Mesodermal cell (in vitro differentiated cells): ENCODE data around the gene TLCD1.

ENCODE experiments used
- H3K27ac ChIP-seq: 2 replicates; pipeline ENCODE4 v1.7.0; 2013; ENCODE audit warnings: mild to moderate bottlenecking, low read depth, low read length, moderate library complexity; ENCODE audit not compliant: severe bottlenecking
- H3K36me3 ChIP-seq: 2 replicates; pipeline ENCODE4 v1.7.1; 2013; ENCODE audit warnings: mild to moderate bottlenecking, low read length, moderate library complexity; ENCODE audit not compliant: control insufficient read depth, insufficient read depth
- H3K4me1 ChIP-seq: one replicate; pipeline ENCODE4 v1.7.1; 2013; ENCODE audit warnings: mild to moderate bottlenecking, low read length; ENCODE audit not compliant: insufficient read depth, control insufficient read depth, poor library complexity, severe bottlenecking
- H3K4me3 ChIP-seq: 2 replicates; pipeline ENCODE4 v1.7.0; 2013; ENCODE audit warnings: low read length, control low read depth, mild to moderate bottlenecking; ENCODE audit not compliant: insufficient read depth, poor library complexity, severe bottlenecking; ENCODE audit errors: extremely low read depth
- H3K9me3 ChIP-seq: 2 replicates; pipeline ENCODE4 v1.7.1; 2013; ENCODE audit warnings: mild to moderate bottlenecking, low read length, moderate library complexity; ENCODE audit not compliant: control insufficient read depth
- WGBS, 2 experiments: methylation state at CpG; one replicate each; pipeline ENCODE4 v1.1.5; 2013; ENCODE audit warnings: missing lambda C conversion rate in 2 of 2; ENCODE audit not compliant: insufficient coverage in 2 of 2; 5-methylcytosine and 5-hydroxymethylcytosine counted together

The TLCD1 gene

GRCh38 chr17:28707339-28707720 is 18.7 kb downstream of the TLCD1 start:
- WGBS, 2 experiments, result 100% methylated on average over 1 of the region's 2 CpGs
- no peaks in the 10 kb centered on the region for H3K4me1 ChIP-seq
- H3K36me3 ChIP-seq, result peaks cover 39% of the 10 kb centered on the region
- no peak overlapping the region for H3K27ac ChIP-seq
- H3K4me3 ChIP-seq, result no peak overlapping the region
- H3K9me3 ChIP-seq, result no peaks in the 10 kb centered on the region

GRCh38 chr17:28706471-28707338 is 19.3 kb downstream of the TLCD1 start:
- H3K4me3 ChIP-seq, result no peak overlapping the region
- no peak overlapping the region for H3K27ac ChIP-seq
- H3K4me1 ChIP-seq, result no peaks in the 10 kb centered on the region
- no peaks in the 10 kb centered on the region for H3K9me3 ChIP-seq
- peaks cover 46% of the 10 kb centered on the region for H3K36me3 ChIP-seq
- 29 to 83% methylated on average over 1 to 2 of the region's 7 CpGs for WGBS, 2 experiments

GRCh38 chr17:28705728-28706334 is 20.2 kb downstream of the TLCD1 start:
- Histone ChIP-seq H3K4me3 (no peak overlapping the region), H3K4me1 (no peaks in the 10 kb centered on the region), H3K36me3 (peaks cover 54% of the 10 kb centered on the region), H3K27ac (peak overlapping the region; percentile 16), H3K9me3 (no peaks in the 10 kb centered on the region)
- 88 to 92% methylated on average over 3 to 8 of the region's 10 CpGs for WGBS, 2 experiments

- WGBS, 2 experiments, result 80 to 87% methylated on average over 4 to 5 of the region's 5 CpGs
- Histone ChIP-seq H3K27ac (peak overlapping the region; percentile 16), H3K9me3 (no peaks in the 10 kb centered on the region), H3K4me1 (no peaks in the 10 kb centered on the region), H3K36me3 (peaks cover 61% of the 10 kb centered on the region), H3K4me3 (no peak overlapping the region)
These were observed 20.9 kb downstream of the TLCD1 start for GRCh38 chr17:28705074-28705659.

GRCh38 chr17:28704219-28704858 is 21.7 kb downstream of the TLCD1 start:
- H3K4me1 ChIP-seq, result no peaks in the 10 kb centered on the region
- H3K36me3 ChIP-seq, result peaks cover 63% of the 10 kb centered on the region
- WGBS, 2 experiments, result 92 to 94% methylated on average over 12 to 13 of the region's 14 CpGs
- no peak overlapping the region for H3K4me3 ChIP-seq
- H3K9me3 ChIP-seq, result no peaks in the 10 kb centered on the region
- no peak overlapping the region for H3K27ac ChIP-seq

- 94 to 98% methylated on average over 11 to 15 of the region's 16 CpGs for WGBS, 2 experiments
- Histone ChIP-seq H3K4me3 (no peak overlapping the region), H3K36me3 (peaks cover 66% of the 10 kb centered on the region), H3K4me1 (no peaks in the 10 kb centered on the region), H3K27ac (no peak overlapping the region), H3K9me3 (no peaks in the 10 kb centered on the region)
These were observed 22.3 kb downstream of the TLCD1 start for GRCh38 chr17:28703552-28704218.

GRCh38 chr17:28702752-28703150 is 23.3 kb downstream of the TLCD1 start:
- Histone ChIP-seq H3K27ac (no peak overlapping the region), H3K9me3 (no peaks in the 10 kb centered on the region), H3K4me3 (no peak overlapping the region), H3K36me3 (peaks cover 75% of the 10 kb centered on the region), H3K4me1 (no peaks in the 10 kb centered on the region)
- 58 to 66% methylated on average over 2 of the region's 3 CpGs for WGBS, 2 experiments

- Histone ChIP-seq H3K4me1 (no peaks in the 10 kb centered on the region), H3K36me3 (peaks cover 81% of the 10 kb centered on the region), H3K9me3 (no peaks in the 10 kb centered on the region), H3K4me3 (no peak overlapping the region), H3K27ac (no peak overlapping the region)
- 93 to 94% methylated on average over 10 of the region's 10 CpGs for WGBS, 2 experiments
These were observed 23.8 kb downstream of the TLCD1 start for GRCh38 chr17:28702026-28702751.

- H3K9me3 ChIP-seq, result no peaks in the 10 kb centered on the region
- no peak overlapping the region for H3K4me3 ChIP-seq
- 97 to 99% methylated on average over 7 to 9 of the region's 10 CpGs for WGBS, 2 experiments
- H3K36me3 ChIP-seq, result peaks cover 87% of the 10 kb centered on the region
- no peaks in the 10 kb centered on the region for H3K4me1 ChIP-seq
- H3K27ac ChIP-seq, result no peak overlapping the region
These were observed 25.1 kb downstream of the TLCD1 start for GRCh38 chr17:28700830-28701492.
